NOMO-1 treated with DMSO at 0.1 percent for 48 hours (cell line): ENCODE results near the gene RPL22L1.
A peak's percentile ranks its signal among the peaks of the same experiment; 100 is the strongest.
"Not testable (repeated sequence)": the region's sequence is repeated elsewhere in the genome, so short reads cannot be mapped to it uniquely, and the experiment has no call there.

ENCODE experiments used
- DNase-seq: peaks from one replicate; lab custom pipeline; 2025; ENCODE audit not compliant: unreplicated experiment; lab: John Stamatoyannopoulos, UW

The RPL22L1 gene

GRCh38 chr3:170869645-170870593 lies at the start of gene RPL22L1:
Gene RPL22L1 (minus strand): TSS chr3:170870195. CDS start chr3:170870167, 28 bp downstream.
- DNase-seq, result no peak

- DNase-seq, result no peak
Measured at GRCh38 chr3:170918715-170919114, 48.7 kb upstream of the RPL22L1 start.

- DNase-seq, result no peak
Measured at GRCh38 chr3:170914690-170915089, 44.7 kb upstream of the RPL22L1 start.

- DNase-seq, result no peak
Measured at GRCh38 chr3:170914212-170914611, 44.2 kb upstream of the RPL22L1 start.

- DNase-seq, result no peak
Measured at GRCh38 chr3:170911051-170911450, 41.1 kb upstream of the RPL22L1 start.

- no peak for DNase-seq
Measured at GRCh38 chr3:170910542-170910941, 40.5 kb upstream of the RPL22L1 start.

- no peak for DNase-seq
Measured at GRCh38 chr3:170909129-170909903, 39.3 kb upstream of the RPL22L1 start.

GRCh38 chr3:170908235-170909116 lies 38.5 kb upstream of the RPL22L1 start, which contains the start of gene EIF5A2:
Gene EIF5A2 (minus strand): TSS chr3:170908637. CDS start chr3:170907806, 831 bp downstream.
- DNase-seq, result peak; percentile 69

- no peak for DNase-seq
Measured at GRCh38 chr3:170907637-170908234, 37.7 kb upstream of the RPL22L1 start.

GRCh38 chr3:170905862-170906261 lies 35.9 kb upstream of the RPL22L1 start:
- no peak for DNase-seq

GRCh38 chr3:170903123-170903522 lies 33.1 kb upstream of the RPL22L1 start:
- DNase-seq, result no peak

- DNase-seq, result no peak
Measured at GRCh38 chr3:170899455-170899854, 29.5 kb upstream of the RPL22L1 start.

GRCh38 chr3:170897978-170898377 lies 28.0 kb upstream of the RPL22L1 start:
- DNase-seq, result no peak

GRCh38 chr3:170897199-170897598 lies 27.2 kb upstream of the RPL22L1 start:
- DNase-seq, result not testable (repeated sequence)

GRCh38 chr3:170896781-170897180 lies 26.8 kb upstream of the RPL22L1 start:
- no peak for DNase-seq

GRCh38 chr3:170896333-170896732 lies 26.3 kb upstream of the RPL22L1 start:
- not testable (repeated sequence) for DNase-seq

GRCh38 chr3:170893895-170894294 lies 23.9 kb upstream of the RPL22L1 start:
- DNase-seq, result no peak

- DNase-seq, result no peak
Measured at GRCh38 chr3:170889630-170890029, 19.6 kb upstream of the RPL22L1 start.

GRCh38 chr3:170889132-170889531 lies 19.1 kb upstream of the RPL22L1 start:
- DNase-seq, result no peak
